GM12873 (cell line): ENCODE data around the gene TTC33.

ENCODE experiments used
- TF ChIP-seq, protein P1 (sequence below): IDR thresholded peaks from 2 replicates; pipeline ENCODE4 v1.5.1; 2012; ENCODE audit warnings: low read depth, mild to moderate bottlenecking, moderate library complexity, low read length, control low read depth; ENCODE audit not compliant: insufficient read depth; ENCODE audit errors: missing control alignments

TTC33 gene

DNA sequence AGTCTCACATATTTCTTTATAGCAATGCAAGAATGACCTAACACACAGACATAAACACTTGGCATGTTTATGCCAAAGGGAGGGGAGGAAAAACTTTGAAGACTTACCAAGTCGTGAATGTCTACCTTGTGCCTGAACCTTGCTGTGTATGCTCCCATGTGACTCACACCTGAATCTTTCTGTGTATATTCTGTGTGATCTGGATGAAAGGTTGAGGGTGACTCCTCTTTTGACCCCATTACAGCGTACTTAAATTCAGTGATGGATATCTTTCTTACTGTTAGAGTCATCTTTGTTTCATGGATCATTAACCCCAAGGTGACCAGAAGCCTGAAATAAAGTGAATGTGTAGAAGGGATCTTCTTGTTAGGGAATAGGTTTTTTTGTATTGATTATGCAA, 129.0 kb downstream of the TTC33 start:
- TF ChIP-seq, protein P1, sequence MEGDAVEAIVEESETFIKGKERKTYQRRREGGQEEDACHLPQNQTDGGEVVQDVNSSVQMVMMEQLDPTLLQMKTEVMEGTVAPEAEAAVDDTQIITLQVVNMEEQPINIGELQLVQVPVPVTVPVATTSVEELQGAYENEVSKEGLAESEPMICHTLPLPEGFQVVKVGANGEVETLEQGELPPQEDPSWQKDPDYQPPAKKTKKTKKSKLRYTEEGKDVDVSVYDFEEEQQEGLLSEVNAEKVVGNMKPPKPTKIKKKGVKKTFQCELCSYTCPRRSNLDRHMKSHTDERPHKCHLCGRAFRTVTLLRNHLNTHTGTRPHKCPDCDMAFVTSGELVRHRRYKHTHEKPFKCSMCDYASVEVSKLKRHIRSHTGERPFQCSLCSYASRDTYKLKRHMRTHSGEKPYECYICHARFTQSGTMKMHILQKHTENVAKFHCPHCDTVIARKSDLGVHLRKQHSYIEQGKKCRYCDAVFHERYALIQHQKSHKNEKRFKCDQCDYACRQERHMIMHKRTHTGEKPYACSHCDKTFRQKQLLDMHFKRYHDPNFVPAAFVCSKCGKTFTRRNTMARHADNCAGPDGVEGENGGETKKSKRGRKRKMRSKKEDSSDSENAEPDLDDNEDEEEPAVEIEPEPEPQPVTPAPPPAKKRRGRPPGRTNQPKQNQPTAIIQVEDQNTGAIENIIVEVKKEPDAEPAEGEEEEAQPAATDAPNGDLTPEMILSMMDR, result no peak

DNA sequence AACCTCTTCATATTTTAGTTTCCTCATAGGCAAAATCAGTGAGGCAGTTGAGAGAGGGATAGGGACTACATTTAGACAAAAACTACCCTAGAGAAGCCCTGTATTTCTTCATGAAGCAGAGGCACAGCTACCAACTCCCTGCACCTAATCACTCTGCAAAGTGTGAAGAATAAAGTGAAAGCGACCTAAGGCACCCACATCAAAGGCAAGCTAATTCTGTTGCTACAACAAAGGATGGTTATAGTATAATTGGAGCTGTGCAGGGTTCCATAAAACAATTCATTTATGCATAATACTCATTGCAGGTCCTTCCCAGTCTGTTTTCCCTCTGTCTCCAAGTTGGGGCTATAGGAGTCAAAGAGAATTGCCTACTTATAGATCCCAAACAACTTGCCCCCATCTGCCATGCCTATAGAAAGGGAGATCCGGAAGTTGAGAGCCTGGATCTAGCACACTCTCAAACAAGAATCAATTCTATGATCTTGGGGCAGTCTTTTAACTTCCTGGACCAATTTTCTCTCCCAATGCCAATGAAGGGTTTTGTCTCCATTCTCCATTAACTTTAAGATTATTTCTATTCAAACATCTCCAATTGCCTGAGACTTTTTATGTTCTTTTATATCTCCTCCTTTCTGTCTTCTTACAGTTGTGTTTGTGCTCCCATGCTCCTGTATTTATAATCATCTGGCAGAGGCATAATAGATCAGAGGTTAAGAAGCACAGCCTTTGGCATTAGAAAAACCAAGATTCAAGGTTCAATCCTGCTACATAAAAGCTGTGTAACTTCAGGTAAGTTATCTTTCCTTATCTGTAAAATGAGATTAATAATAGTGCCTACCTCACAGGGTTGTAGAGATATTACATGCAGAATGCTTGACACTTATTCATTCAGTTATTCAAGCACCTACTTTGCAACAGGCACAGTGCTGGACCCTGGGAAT, 132.0 kb downstream of the TTC33 start:
- TF ChIP-seq, protein P1, result no peak

DNA sequence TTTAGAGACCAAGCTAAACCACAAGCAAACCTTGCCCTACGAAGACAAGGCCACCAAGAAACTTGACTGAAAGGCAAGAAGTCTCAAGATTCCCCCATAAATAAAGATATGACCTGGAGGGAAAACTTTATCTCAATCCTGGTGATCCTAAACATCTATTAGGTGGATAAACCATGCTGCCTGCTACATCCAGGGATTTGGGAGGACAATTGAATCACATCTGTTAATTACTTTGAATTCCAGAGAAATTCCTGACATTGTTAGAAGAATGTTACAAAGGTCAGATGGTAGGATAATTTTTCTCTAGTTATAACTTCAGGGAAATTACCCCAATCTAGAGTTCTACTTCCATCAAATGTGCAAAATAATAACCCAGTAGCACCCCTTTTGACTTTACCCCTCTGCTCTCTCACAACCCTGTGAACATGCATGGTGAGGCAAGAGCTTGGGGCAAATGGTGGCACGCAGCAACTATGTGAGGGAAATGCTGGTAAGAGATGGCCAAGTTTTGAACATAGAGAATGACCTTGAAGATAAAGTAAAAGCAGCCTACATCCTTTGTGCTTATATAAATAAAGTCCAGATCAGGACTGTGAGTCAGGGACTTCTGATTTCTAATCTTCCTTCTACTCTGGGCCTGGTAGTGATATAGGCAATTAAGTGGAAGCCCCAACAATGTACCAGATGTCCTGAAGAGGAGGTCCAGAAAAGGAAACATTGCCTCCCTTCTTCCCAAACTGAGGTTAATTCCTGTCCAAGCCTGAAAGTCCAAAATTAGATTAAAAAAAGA, 133.1 kb downstream of the TTC33 start:
- TF ChIP-seq, protein P1, result no peak

DNA sequence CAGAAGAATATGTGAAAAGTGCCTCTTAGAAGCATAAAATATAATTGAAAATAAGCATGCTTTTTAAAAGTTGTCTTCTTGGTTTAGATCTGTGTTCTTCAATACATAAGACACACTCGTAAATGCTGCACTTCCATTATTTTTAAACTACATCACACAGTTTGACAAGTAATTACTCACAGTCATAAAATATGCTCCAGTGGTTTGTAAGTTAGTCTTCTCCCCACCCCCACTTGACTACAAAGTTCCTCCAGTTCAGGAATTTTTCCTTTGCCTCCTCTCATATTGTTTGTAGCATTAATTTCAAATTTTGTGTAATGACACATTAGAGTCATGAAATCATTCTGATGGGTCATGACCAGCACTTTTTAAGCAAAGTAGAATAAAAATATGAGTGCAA, 136.3 kb downstream of the TTC33 start:
- TF ChIP-seq, protein P1, result no peak

DNA sequence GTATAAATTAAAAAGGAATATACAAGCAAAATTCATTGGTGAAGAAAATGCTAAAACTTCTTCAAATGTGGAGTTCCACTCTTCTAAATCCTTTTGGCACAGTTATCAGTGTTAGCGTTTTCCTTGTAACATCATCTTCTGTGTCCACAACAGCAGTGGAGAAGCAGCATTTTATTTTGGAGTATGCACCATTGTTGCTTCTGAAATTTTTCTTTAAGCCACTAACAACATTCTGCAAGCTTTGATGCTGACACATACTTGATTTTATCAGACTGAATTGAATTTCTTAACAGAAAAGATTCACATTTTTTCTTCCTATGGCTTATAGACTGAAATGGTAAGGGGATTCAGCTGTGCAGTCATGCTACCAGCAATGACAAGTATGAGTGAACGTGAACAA, 136.8 kb downstream of the TTC33 start:
- TF ChIP-seq, protein P1, result no peak

DNA sequence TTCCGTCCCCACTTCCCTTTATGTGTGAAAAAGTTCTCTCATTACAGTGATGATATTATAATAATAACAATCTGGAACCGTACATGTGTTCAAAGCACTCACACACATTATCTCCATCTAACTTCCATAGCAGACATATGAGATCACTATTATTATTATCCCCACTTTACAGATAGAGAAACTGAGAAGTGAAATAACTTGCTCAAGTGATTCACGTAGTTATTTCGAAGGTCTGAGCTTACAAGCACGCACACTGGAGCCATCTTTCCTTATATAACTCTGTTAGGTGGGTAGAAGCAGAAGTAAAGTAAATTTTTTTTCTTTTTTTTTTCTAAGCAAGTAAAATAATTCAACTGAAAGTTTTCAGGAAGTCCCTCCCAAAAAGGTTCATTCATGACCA, 139.0 kb downstream of the TTC33 start:
- TF ChIP-seq, protein P1, result no peak

DNA sequence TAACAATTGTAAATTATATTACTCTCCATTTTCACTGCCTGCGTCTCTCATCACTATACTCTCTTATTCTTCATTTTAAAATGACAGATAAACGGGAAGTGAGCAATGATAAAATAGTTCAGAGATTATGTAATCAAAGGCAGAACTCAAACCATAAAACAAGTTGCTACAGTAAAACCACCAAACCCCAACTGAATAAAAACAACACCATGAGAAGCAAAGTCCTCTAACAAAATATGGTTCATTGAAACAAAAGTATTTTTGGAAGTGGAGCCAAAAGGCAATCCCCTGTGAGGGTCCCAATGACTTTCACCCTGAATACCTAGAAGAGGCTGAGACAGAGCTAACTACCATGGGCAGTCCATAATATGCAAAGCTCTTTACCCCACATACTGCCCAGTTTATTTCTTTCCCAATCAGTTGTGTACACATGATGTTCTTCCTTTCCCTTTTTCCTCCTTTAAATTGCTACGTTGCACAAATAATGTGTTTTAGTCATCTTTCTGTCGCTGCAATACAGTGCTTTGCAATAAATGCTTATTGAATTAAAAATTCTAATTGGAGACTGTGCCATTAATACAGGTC, 140.1 kb downstream of the TTC33 start:
- TF ChIP-seq, protein P1, result no peak
